NCI-H2196 (cell line): ENCODE data around the gene LRRN3.
"Not testable (repeated sequence)": the region's sequence is repeated elsewhere in the genome, so short reads cannot be mapped to it uniquely, and the experiment has no call there.

ENCODE experiments used
- DNase-seq: peaks from one replicate; lab custom pipeline; 2025; ENCODE audit not compliant: unreplicated experiment; lab: John Stamatoyannopoulos, UW

The LRRN3 gene

DNA sequence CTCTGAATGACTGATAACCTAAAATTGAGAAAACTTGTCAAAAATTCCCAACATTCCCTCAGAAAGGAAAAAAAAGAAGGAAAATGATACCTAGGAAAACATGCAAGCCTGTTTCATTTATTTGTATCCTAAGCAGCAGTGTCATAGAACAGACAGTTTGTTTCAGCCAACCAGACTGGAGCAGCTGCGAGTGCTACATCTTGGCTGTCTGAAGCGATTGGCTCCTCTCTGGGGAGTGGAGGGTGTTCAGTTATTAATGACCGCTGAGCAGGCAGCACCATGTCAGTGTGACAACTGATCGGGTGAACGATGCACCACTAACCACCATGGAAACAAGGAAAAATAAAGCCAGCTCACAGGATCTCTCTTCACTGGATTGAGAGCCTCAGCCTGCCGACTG lies at the start of gene LRRN3:
TSS of gene LRRN3 (plus strand) at position 282 of the 400 bp plus-strand sequence. CDS start 31,646 bp downstream, outside the sequence.
- no peak for DNase-seq

DNA sequence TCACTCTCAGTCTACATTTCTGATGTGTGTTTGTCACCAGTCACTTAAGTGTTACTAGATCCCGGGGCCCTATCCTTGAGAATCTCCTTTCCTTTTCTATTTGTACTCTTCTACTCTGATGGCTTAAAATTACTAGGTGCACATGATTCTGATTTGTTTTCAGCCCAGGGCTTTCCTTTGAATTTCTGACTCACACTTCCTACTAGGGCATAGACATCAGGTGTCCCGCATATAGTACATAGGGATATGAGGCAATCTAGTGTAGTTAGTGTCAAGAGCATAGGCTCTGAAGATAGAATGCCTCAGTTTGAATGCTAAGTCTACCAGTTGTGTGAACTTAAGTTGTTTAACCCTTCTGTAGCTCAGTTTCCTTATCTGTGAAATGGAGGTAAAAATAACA lies 49.4 kb upstream of the LRRN3 start:
- DNase-seq, result no peak

DNA sequence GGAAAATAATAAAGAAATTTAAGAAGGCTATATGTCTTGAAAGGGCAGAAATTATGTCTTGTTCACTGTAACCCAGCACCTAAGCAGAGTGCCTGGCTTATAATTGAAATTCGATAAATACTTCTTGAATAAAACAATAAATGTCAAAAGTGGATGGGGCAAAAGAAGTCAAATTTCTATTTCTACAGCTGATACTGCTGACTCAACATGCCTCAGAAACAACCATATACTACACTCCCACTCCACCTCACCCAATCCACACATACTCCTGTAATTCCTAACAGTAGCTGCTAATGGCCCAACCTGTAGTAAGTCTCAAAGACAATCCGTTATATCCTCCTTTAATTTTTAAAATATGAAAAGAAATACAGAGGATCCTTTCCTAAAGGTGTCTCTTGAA lies 48.1 kb upstream of the LRRN3 start:
- no peak for DNase-seq

DNA sequence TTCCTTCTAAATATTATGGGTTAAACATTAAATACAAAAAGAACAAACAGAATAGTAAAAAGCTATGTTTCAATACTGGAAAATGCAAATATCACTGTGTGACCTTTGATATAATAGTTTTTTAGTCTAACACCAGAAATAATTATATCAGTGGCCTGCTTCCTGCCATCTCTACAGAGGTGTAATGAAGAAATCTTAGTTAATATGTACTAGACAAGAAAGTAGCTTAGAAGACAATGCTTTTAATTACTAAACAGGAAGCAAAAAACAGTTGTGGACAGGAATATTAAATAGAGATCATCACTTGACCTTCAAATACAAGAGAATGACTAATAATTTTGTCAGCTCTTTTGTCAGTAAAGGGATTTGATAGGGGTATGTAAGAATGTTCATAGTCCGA lies 47.4 kb upstream of the LRRN3 start:
- no peak for DNase-seq

DNA sequence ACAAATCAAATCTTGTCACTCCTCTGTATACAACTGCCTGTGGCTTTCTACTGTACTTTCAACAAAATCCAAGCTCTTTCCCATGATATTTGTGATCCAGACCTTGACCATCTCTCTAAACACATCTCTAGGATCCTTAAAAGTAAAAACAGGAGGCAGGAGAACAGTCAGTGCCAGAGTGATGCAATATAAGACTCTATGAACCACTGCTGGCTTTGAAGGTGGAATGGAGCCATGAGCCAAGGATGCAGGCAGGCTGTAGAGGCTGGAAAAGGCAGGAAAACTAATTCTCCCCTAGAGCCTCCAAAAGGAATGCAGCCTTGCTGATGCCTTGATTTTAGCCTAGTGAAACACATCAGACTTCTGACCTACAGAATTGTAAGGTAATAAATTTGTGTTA lies 45.5 kb upstream of the LRRN3 start:
- DNase-seq, result no peak

DNA sequence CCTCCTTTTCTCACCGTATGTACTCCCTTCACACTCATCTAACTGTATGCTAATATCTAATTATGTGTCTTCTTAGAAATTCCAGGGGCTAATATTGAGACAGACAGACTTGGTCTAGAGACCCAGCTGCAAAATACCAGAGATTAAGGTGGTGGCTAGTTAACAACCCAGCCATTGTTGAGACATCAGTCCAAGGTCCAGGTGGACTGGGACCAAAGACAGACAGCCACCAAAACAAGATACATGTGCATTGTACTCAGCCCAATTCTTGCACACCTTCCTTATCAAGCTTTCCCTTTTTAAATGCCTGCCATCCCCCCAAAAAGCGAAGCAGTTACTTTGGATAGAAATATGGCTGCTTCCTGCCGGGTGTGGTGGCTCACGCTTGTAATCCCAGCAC lies 43.3 kb upstream of the LRRN3 start:
- no peak for DNase-seq

DNA sequence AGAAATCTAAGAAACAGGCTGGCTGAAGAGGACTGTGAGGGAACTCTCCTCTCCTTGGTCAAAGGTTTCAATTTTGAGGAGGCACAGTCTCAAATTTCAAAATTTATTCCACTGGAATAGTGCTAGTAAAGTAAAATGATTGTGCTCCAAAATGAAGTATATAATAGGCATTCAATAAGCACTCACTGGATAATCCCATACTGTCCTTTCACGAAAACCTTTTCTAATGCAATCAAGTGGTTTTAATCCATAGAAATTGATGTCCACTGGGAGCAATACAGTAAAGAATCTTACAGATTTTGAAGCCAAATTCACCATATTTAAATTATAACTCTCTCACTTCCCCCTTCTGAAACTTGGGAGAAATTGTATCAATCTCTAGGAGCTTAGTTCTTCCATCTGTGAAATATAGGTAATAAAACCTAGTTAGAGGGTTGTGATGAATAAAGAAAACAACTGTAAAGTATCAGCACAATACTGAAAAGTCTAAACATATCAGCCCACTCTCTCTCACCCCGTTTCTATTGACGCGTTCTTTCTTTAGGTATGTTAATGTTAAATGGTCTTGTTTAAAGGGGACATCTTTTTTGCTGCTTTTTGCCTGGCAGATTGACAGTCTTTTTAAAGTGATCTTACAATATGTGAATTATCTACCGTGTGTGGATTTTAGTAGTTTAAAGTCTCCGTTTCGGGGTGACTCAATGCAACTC lies 40.8 kb upstream of the LRRN3 start:
- DNase-seq, result no peak

DNA sequence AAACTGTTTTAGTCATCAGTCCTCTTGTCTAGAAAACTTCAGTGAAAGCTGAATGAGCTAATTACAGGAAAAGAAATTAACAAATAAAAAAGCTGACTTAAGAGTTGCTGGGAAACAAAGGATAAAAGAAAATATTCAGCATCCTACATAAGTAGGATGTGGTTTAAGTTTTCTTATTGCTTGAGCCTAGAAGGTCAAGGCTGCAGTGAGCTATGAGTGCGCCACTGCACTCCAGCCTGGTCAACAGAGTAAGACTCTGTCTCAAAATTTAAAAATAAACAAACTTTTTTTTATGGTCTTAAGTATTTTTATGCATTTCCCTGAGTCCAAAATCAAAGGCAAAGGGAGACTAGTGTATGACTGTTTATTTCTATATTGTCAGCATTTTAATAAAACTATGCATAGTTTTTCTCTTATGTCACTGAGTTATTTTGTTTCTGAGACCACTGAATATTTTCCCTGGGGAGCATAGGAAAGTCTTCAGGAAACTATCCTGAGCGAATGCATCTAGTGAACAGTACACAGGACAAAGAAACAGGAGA lies 40.0 kb upstream of the LRRN3 start:
- no peak for DNase-seq

DNA sequence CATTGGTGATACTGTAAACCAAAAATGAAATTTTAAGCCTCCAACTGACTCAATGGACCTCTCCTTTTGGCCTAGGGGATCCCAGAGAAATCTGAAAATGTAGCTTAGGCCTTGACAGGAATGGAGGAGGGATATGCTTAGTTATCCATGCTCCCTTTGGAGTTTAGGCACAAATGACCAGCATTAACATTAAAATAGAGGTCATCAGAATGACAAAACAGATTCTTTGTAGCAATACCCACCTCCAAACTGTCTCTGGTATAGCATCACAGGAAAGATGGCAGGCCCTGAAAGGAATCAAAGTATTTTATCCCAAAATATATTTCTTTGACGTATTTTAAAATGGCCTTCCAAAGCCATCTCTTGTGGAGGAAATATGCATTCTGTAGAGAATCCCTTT lies 39.1 kb upstream of the LRRN3 start:
- no peak for DNase-seq

DNA sequence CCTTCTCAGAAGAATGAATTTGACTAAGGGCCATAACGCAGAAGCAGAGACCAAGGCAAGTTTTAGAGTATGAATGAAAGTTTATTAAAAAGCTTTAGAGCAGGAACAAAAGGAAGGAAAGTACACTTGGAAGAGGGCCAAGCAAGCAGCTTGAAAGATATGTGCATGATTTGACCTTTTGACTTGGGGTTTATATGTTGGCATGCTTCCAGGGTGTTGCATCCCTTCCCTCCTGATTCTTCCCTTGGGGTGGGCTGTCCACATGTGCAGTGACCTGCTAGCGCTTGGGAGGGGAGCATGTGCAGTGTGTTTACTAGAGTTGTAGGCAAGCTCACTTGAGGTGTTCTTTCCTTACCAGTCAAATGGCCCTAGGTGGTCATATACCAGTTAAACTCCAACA lies 37.9 kb upstream of the LRRN3 start:
- no peak for DNase-seq

DNA sequence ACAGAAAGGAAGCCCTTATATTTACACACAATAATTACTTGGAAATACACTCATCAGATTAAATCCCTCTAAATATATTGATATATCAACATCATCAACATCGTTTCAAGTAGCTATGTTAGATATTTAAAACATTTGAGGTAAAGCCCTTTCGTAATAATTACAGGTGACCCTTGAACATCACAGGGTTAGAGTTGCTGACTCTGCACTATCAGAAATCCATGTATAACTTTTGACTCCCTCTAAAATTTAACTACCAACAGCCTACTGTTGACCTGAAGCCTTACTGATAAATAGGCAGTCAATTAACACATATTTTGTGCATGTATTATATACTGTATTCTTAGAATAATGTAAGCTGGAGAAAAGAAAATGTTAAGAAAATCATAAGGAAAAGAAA lies 34.6 kb upstream of the LRRN3 start:
- DNase-seq, result no peak

DNA sequence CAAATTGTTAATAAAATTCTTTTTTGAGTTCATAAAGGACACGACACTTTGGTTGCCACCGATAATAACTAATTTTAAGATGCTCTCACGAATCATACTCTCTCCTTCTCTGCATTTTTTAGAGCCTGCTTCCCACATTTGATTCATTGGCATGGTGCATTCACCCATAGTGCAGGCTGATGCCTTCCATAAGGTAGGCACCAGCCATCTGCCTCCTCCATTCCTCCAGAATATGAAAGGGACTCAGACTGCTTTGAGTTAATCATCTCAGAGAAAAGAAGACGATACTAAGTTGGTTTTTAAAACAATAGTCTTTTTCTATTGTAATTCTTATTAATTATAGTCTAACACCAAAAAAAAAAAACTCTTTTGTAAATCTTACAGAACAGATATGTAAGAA lies 33.9 kb upstream of the LRRN3 start:
- no peak for DNase-seq

DNA sequence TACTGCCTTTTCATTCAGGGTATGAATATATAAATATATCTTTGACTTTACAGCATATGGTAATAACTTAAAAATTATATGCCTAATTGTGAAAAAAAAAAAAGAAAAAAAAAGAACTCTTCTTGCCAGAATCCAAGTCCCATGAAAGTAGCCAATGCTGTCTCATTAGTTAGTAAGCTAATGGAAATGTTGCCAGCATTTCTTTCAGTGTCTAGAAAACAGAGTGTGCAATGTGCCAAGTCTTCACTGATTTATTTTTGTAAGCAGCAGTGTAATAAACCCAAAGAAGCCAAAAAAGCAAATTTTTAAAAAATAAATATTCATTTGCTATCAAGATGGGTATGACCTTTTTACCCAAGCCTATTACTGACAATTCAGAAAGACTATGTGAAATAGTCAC lies 31.1 kb upstream of the LRRN3 start:
- DNase-seq, result no peak

DNA sequence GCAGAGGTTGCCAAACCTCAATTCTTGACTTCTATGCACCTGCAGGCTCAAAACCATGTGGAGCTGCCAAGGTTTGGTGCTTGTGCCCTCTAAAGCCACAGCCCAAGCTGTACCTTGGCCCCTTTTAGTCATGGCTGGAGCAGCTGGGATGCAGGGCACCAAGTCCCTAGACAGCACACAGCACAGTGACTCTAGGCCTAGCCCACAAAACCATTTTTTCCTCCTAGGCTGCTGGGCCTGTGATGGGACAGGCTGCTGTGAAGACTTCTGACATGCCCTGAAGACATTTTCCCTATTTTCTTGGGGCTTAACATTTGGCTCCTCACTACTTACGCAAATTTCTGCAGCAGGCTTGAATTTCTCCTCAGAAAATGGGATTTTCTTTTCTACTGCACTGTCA lies 27.8 kb upstream of the LRRN3 start:
- DNase-seq, result no peak

DNA sequence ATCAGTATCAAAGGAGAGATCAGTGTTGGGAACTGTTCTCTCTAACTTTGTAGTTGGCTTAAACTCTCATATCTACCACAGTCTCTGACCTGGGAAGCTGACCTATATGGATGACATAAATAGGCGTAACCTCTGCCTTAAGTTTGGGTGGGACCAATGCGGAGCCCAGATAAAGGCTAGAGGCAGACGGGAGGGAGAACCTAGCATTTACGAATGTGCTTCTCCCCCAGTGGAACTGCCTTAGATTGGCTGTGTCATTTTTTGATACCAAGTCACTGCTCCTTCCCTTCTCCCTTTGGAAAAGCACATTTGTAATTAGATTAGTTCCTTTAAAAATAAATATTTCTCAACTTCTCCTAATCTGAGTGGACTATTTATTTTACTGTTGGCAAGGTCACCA lies 23.7 kb upstream of the LRRN3 start:
- DNase-seq, result no peak

DNA sequence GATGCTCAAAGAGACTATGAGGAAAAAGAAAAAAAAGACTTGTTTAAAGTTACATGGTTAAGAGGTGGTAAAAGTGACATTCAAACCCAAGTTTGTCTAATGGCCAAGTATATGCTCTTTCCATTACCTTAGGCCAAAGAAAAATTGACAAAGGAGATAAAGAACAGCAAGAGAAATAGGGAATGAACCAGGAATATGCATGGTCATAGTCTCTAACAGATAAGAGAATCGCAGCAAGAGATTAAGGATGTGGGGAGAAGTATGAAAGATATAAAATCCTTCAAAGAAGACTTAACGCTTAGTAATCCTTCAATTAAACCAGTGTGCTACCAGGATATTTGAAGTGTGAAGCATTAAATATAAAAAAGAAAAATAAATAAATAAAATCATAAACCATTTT lies 23.2 kb upstream of the LRRN3 start:
- DNase-seq, result no peak

DNA sequence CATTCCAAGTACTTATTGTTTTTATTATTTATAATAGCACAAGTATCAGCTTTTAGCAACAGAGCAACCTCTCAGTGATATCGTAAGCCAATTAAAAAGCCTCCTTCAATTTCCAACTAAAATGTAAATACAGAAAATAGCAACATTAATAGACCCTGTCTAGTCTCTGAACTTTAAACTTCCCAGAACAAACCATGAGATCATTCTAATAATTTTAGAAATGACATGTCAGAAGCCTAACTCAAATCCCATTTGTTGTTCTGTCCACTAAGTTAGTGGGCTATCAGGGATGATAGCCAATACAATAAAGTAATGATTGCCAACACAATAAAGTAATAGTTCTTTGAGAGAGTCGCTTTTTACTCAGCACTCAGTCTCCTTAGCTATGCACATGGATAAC lies 22.3 kb upstream of the LRRN3 start:
- no peak for DNase-seq

DNA sequence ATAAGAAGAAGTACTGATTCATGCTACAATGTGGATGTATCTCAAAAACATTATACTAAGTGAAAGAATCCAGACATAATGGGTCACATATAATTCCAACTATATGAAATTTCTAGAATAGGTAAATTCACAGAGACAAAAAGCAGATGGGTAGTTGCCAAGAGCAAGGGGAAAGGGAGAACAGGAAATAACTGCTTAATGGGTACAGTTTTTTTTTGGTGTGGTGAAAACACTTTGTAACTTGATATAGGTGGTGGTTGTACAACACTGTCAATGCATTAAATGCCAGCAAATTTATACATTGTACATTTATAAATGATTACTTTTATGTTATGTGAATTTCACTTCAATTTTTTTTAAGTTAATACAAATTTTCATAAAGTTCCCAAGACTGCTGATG lies 19.4 kb upstream of the LRRN3 start:
- DNase-seq, result no peak

DNA sequence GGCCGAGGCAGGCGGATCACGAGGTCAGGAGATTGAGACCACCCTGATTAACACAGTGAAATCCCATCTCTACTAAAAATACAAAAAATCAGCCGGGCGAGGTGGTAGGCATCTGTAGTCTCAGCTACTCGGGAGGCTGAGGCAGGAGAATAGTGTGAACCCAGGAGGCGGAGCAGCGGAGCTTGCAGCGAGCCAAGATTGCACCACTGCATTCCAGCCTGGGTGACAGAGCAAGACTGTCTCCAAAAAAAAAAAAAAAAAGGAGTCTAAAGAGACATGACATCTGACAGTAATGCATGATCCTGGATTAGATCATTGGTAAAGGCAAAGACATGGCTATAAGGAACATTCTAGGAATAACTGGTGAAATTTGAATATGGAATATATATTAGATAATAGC lies 18.3 kb upstream of the LRRN3 start:
- not testable (repeated sequence) for DNase-seq

DNA sequence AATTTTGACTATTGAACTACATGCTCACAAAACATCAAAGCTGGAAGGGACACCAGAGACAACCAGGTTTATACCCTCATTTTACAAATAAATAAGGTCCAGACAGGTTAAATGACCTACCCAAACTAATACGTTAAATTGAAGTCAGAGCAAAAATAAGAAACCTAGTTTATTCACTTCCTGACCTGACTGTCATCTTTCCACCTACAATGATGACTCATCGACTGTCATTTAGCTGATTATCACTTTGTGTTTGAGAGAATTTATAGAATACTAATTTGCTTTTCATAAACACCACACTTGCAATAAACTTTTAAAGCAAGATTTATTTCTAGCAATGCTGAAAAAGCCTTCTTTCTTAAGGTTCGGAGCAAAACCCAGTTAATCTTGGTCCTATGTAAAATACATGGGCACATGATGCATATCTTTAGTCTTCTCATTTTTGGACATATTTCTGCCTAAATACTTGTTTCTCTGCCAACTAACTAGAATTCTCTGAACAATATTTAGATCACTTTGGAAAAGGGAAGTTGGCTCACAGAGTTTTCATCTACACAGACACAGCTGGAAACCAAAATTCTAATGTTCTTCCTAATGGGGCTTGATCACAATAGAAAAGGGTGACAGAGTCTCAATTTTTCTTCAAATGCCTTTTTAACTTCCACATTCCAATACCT lies 16.7 kb upstream of the LRRN3 start:
- no peak for DNase-seq

DNA sequence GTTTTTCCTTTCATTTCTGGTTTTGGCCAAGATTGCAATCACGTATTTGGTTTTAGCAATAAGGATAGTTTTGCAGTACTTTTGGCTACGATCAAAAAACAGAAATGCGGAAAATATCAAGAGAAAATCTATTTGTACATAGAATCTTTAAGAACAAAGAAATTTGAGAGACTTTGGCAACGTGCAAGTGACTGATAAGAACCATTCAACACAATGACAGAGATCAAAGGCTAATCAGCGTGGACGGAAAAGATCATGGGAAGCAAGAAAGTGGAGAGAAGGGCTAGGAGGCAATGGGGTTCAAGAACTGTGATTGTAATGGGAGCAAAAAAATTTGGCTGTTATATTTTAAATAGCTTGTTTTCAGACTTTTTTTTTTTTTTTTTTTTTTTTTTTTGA lies 16.2 kb upstream of the LRRN3 start:
- DNase-seq, result no peak

DNA sequence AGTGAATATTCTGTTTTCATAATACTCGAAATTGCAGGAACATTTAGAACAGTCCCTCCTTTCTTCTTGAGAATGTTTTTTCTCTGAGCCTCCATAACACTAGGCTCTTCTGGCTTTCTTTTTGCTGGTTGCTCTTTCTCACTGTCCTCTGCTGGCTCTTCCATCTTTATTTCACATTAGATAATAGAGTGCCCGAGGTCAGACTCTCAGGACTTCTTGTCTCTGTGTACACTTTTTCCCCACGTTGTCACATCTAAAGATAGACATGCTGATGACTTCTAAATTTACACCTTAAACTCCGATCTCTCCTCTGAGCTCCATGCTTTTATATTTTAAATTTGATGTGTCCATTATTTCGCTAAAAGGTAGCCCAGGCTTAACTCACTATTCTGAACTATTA lies 15.4 kb upstream of the LRRN3 start:
- DNase-seq, result no peak

DNA sequence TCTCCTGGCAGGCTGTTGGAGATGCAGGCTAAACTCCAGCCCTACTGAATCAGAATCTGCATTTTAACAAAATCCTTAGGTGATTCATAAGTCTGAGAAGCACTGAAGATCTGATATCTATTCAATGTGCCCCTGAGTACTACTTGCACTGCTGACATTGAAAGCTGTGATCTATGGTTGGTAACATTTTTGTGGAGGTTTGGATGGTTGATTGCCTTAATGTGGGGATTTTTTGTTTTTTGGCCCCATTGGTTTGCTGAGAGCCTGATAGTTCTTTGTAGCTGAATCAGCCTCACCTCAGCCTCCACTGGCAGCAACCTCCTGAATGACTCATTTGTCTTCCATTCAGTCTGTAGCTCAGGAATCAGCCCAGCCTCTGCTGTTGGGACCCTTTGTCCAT lies 14.7 kb upstream of the LRRN3 start:
- no peak for DNase-seq
